ENCODE measurements around the gene FRMD4A.

DNA sequence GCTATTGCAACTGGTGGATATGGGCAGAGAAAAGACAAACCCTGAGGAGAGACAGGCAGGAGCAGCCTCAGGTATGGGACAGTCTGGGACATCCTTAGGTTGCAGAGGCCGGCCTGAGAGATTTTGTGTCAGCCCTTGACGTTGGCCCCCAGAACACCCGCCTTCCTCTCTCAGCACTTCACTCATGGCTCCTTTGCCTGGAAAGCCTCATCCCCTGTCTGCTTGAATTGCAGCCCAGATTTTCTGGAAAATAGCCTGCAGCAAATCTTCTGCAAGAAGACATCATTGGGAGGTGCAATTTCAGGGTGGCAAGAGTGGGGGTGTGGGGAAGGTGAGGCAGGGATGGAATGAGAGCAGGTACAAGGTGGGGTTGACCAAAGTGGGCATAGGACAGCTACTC lies 2.2 kb upstream of the FRMD4A start:
- TF ChIP-seq POLR2A (IDR thresholded peaks at IDR 0.05): no peak
- TF ChIP-seq, protein P1, sequence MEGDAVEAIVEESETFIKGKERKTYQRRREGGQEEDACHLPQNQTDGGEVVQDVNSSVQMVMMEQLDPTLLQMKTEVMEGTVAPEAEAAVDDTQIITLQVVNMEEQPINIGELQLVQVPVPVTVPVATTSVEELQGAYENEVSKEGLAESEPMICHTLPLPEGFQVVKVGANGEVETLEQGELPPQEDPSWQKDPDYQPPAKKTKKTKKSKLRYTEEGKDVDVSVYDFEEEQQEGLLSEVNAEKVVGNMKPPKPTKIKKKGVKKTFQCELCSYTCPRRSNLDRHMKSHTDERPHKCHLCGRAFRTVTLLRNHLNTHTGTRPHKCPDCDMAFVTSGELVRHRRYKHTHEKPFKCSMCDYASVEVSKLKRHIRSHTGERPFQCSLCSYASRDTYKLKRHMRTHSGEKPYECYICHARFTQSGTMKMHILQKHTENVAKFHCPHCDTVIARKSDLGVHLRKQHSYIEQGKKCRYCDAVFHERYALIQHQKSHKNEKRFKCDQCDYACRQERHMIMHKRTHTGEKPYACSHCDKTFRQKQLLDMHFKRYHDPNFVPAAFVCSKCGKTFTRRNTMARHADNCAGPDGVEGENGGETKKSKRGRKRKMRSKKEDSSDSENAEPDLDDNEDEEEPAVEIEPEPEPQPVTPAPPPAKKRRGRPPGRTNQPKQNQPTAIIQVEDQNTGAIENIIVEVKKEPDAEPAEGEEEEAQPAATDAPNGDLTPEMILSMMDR (IDR thresholded peaks at IDR 0.05): no peak
- TF ChIP-seq POLR2AphosphoS5 (IDR thresholded peaks at IDR 0.05): no peak
